Measurements from ENCODE around the gene PPP6R3.

- TF ChIP-seq CTCF (IDR thresholded peaks at IDR 0.05) (no peak), POLR2A (IDR thresholded peaks at IDR 0.05) (no peak)
These were observed 107.0 kb downstream of the PPP6R3 start for GRCh38 chr11:68567553-68567952.

Data from esophagus squamous epithelium (tissue), 4 donors.